ENCODE data around the gene RPS15.
"Not testable (repeated sequence)": the region's sequence is repeated elsewhere in the genome, so short reads cannot be mapped to it uniquely, and the experiment has no call there.

Gene RPS15

DNA sequence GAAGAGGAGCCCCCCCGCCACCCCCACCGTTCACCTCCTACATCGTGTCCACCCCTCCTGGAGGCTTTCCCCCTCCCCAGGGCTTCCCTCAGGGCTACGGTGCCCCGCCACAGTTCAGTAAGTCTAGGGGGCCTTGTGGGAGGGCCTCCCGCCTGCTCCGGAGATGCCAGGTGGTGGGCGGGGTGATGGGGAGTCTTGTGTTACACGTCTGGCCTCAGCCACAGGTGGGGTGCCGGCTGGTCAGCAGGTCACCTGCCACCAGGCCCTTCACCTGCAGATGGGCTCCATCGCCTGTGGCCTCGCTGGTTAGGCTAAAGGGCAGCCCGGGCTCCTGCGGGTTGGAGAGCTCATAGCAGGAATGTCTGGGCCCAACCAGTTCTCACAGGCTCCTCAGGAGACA lies 8.0 kb upstream of the RPS15 start:
- H3K4me1 ChIP-seq (ENCODE audit: control insufficient read depth, insufficient read depth, low read length): no peaks in the 10 kb centered on the region
- peaks cover 78% of the 10 kb centered on the region for H3K36me3 ChIP-seq (ENCODE audit: control insufficient read depth, insufficient read depth, low read length, severe bottlenecking)
- H3K9me3 ChIP-seq (ENCODE audit: control insufficient read depth, low read length): no peaks in the 10 kb centered on the region
- DNase-seq (ENCODE audit: low read depth): no peak
- H3K4me3 ChIP-seq (ENCODE audit: low read length): no peak overlapping the region
- no peak overlapping the region for H3K9ac ChIP-seq (ENCODE audit: low read length)
- H3K27me3 ChIP-seq (replicated peaks; ENCODE audit: control insufficient read depth, insufficient read depth, low read length): no peaks in the 10 kb centered on the region

DNA sequence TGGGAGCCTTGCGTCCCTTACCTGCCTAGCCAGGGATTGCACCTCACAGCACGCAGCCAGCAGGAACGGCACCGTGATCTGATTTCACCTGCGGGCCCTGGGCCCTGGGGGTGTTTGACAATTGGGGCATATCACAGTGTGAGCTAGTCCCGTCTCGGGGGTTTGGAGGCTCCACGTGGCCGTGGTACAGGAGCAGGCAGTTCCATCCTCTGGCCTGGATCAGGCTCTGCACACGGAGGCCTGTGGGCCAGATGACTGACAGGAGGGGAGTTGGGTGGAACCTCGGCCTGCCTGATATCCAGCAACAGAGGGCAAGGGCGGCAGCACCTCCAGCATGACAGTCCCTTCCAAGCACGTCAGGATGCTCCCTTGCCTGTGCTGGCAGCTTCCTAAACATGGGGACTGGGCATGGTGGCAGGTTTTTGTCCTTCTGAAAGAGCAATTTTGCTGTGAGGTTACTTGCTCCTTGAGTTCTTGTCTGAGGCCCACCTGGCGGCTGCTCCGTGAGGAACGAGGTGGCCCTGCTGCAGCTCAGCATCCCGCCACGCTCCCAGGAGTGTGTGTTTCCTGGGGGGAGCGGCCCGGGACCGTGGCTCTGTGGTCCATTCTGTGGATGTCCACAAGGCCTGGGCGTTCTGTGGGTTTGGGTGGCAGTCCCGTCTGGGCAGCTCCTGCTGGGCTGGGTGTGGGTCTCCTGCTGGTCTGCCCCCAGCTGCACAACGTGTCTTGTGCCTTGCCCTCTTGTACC lies 6.3 kb upstream of the RPS15 start:
- Histone ChIP-seq H3K9ac (ENCODE audit: low read length) (no peak overlapping the region), H3K36me3 (ENCODE audit: control insufficient read depth, insufficient read depth, low read length, severe bottlenecking) (peaks cover 67% of the 10 kb centered on the region), H3K9me3 (ENCODE audit: control insufficient read depth, low read length) (no peaks in the 10 kb centered on the region), H3K27me3 (replicated peaks; ENCODE audit: control insufficient read depth, insufficient read depth, low read length) (no peaks in the 10 kb centered on the region), H3K4me1 (ENCODE audit: control insufficient read depth, insufficient read depth, low read length) (no peaks in the 10 kb centered on the region), H3K4me3 (ENCODE audit: low read length) (no peak overlapping the region)
- DNase-seq (ENCODE audit: low read depth): no peak

DNA sequence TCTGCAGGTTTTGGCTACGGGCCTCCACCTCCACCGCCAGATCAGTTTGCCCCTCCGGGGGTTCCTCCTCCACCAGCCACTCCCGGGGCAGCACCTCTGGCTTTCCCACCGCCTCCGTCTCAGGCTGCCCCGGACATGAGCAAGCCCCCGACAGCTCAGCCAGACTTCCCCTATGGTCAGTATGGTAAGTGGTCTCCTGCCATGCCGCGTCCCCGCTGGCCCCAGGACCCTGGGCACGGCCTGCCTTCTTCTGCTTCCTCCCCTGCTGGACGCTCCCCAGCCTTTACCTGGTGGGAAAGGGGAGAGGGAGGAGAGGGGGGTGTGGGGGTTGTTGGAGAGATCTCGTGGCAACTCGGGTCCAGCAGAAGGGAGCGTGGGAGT lies 5.7 kb upstream of the RPS15 start:
- H3K9ac ChIP-seq (ENCODE audit: low read length): no peak overlapping the region
- H3K9me3 ChIP-seq (ENCODE audit: control insufficient read depth, low read length): no peaks in the 10 kb centered on the region
- DNase-seq (ENCODE audit: low read depth): no peak
- H3K4me3 ChIP-seq (ENCODE audit: low read length): no peak overlapping the region
- H3K27me3 ChIP-seq (replicated peaks; ENCODE audit: control insufficient read depth, insufficient read depth, low read length): no peaks in the 10 kb centered on the region
- H3K36me3 ChIP-seq (ENCODE audit: control insufficient read depth, insufficient read depth, low read length, severe bottlenecking): peaks cover 63% of the 10 kb centered on the region
- no peaks in the 10 kb centered on the region for H3K4me1 ChIP-seq (ENCODE audit: control insufficient read depth, insufficient read depth, low read length)

DNA sequence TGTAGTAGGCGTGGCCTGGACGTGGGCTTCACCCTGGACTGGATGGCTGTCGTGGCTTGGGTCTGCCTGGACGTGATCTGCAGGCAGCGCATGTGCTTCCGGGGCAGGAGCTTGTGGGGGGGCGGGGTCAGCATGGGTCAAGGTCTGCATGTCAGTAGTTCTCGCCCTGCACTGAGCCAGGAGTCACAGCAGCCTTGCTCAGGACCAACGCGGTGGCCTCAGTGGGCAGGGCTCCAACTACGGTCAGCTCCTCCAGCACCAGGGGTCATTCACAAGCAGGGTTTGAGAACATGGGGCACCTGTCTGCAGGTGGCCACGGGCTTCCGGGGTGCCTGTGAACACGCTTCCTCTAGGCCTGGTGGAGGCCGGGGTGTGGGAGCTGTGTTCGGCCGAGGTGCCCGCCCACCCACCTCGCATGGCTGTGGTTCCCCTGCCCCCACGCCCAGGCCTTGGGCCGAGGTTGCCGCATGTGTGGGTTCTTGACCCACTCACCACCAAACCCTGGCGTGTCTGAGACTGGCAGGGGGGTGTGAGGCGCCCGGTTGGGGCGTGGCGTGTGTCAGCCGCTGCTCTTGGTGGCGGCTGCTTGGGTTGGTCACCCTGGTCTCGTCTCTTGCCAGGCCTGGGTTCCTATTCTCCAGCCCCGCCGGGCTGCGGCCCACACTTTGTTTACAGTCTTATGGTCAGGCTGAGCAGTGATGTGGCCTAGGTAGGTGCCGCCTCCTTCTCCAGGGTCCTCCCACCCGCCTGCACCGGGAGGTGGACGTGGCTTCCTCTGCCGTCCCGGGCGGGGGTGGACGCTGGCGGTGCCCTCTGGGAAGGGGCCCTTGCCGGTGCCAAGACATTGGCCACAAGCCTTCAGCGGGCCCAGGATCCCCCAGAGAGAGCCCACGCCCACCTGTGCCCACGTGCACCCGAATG lies 4.8 kb upstream of the RPS15 start:
- H3K4me1 ChIP-seq (ENCODE audit: control insufficient read depth, insufficient read depth, low read length): no peaks in the 10 kb centered on the region
- H3K27me3 ChIP-seq (replicated peaks; ENCODE audit: control insufficient read depth, insufficient read depth, low read length): no peaks in the 10 kb centered on the region
- H3K36me3 ChIP-seq (ENCODE audit: control insufficient read depth, insufficient read depth, low read length, severe bottlenecking): peaks cover 56% of the 10 kb centered on the region
- no peak overlapping the region for H3K9ac ChIP-seq (ENCODE audit: low read length)
- H3K9me3 ChIP-seq (ENCODE audit: control insufficient read depth, low read length): no peaks in the 10 kb centered on the region
- no peak overlapping the region for H3K4me3 ChIP-seq (ENCODE audit: low read length)
- no peak for DNase-seq (ENCODE audit: low read depth)

DNA sequence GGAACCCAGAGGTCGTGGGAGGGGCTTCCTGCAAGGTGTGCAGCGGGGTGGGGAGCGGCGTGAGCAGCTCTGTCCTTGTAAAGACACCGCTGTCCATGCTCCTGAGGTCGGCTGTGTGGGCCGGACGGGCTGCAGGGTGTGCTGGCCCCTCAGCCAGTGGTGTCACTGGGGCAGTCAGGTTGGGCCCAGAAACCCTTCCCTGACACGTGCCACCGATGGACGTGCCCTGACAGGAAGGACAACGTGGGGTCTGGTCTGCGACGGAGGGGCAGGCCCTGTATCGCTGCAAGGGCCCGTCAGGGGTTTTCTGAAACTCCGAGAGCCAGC lies 4.2 kb upstream of the RPS15 start:
- Histone ChIP-seq H3K9ac (ENCODE audit: low read length) (no peak overlapping the region), H3K9me3 (ENCODE audit: control insufficient read depth, low read length) (no peaks in the 10 kb centered on the region), H3K4me1 (ENCODE audit: control insufficient read depth, insufficient read depth, low read length) (no peaks in the 10 kb centered on the region), H3K4me3 (ENCODE audit: low read length) (no peak overlapping the region), H3K36me3 (ENCODE audit: control insufficient read depth, insufficient read depth, low read length, severe bottlenecking) (peaks cover 50% of the 10 kb centered on the region), H3K27me3 (replicated peaks; ENCODE audit: control insufficient read depth, insufficient read depth, low read length) (no peaks in the 10 kb centered on the region)
- DNase-seq (ENCODE audit: low read depth): no peak

DNA sequence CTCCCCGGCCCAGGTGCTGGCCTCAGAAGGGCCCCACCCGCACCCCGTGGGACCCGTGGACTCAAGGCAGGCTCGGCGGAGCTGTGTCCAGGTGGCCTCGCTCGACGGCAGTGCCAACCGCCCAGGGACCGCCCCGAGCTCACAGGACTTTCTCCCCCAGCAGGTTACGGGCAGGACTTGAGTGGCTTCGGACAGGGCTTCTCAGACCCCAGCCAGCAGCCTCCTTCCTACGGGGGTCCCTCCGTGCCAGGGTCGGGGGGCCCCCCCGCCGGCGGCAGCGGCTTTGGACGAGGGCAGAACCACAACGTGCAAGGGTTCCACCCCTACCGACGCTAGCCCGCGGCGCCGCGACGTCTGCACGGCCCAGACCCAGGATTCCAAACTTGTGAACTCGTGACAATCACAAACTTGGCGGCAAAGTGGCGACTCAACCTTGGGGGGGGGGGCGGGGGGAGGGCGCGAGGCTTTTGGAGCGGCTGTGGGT lies 3.6 kb upstream of the RPS15 start:
- no peaks in the 10 kb centered on the region for H3K27me3 ChIP-seq (replicated peaks; ENCODE audit: control insufficient read depth, insufficient read depth, low read length)
- no peak for DNase-seq (ENCODE audit: low read depth)
- no peak overlapping the region for H3K4me3 ChIP-seq (ENCODE audit: low read length)
- no peaks in the 10 kb centered on the region for H3K9me3 ChIP-seq (ENCODE audit: control insufficient read depth, low read length)
- peaks cover 3% of the 10 kb centered on the region for H3K4me1 ChIP-seq (ENCODE audit: control insufficient read depth, insufficient read depth, low read length)
- H3K9ac ChIP-seq (ENCODE audit: low read length): no peak overlapping the region
- peaks cover 46% of the 10 kb centered on the region for H3K36me3 ChIP-seq (ENCODE audit: control insufficient read depth, insufficient read depth, low read length, severe bottlenecking)

DNA sequence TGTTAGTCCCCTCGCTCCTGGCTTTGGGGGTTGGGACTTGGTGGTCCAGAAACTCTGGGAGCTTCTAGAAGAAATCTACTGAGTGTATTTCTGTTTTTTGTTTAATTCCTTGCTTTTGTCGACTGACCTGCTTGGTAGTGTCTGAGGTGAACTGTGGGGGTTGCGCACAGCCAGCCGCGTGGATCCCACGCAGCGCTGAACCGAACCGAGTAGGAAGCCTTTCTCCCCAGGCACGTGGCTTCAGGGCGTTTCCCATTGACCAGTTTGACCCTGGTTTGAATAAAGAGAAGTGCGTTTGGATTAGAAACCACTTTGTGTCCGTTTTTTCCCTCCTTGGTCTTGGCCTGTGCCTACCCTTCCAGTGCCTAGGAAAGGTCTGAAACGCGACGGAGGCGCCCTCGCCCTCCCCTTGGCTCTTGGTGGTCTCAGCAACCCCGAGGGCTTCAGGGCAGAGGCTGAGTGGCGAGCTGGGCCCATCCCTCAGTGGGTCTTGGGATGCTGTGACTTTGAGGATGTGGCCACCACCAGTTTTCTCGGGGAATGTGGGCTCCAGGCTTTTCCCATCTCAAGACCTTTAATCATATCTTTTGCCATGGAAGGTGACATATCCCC lies 2.7 kb upstream of the RPS15 start:
- peaks cover 51% of the 10 kb centered on the region for H3K36me3 ChIP-seq (ENCODE audit: control insufficient read depth, insufficient read depth, low read length, severe bottlenecking)
- no peak for DNase-seq (ENCODE audit: low read depth)
- no peaks in the 10 kb centered on the region for H3K9me3 ChIP-seq (ENCODE audit: control insufficient read depth, low read length)
- H3K4me3 ChIP-seq (ENCODE audit: low read length): no peak overlapping the region
- H3K27me3 ChIP-seq (replicated peaks; ENCODE audit: control insufficient read depth, insufficient read depth, low read length): no peaks in the 10 kb centered on the region
- peaks cover 11% of the 10 kb centered on the region for H3K4me1 ChIP-seq (ENCODE audit: control insufficient read depth, insufficient read depth, low read length)
- no peak overlapping the region for H3K9ac ChIP-seq (ENCODE audit: low read length)

DNA sequence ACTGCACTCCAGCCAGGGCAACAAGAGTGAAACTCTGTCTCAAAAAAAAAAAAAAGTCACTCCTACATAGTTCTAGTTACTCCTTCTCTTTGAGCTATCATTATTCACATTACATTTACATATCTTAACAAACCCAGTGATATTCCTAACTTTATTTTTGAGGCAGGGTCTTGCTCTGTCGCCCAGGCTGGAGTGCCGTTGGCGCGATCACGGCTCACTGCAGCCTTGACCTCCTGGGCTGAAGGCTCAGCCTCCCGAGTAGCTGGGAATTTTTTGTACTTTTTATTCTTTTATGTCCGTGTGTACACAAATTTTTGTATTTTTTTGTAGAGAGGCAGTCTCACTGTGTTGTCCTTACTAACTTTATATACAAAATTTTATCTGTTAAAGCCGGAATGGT lies 587 bp upstream of the RPS15 start:
- Histone ChIP-seq H3K36me3 (ENCODE audit: control insufficient read depth, insufficient read depth, low read length, severe bottlenecking) (peaks cover 59% of the 10 kb centered on the region), H3K27me3 (replicated peaks; ENCODE audit: control insufficient read depth, insufficient read depth, low read length) (no peaks in the 10 kb centered on the region)
- DNase-seq (ENCODE audit: low read depth): no peak

DNA sequence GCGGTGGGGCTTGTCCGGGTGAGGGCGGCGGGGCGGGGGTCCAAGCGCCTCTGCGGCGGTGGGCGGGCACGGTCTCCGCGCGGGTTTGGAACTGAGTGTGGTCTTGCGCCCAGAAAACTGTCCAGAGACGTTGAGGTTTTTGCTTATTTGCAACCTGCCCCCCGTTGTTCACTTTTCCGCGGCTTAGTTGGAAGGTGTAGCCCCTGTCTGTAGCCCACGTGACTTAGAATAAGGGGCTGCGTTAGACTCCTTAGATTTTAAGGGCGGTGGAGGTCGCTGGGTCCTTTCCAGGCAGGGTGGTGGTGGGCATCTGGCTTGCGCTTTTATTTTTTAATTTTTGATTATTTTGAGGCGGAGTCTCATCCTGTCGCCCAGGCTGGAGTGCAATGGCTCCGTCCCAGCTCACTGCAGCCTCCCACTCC lies 748 bp downstream of the RPS15 start:
- peaks cover 52% of the 10 kb centered on the region for H3K36me3 ChIP-seq (ENCODE audit: control insufficient read depth, insufficient read depth, low read length, severe bottlenecking)
- H3K27me3 ChIP-seq (replicated peaks; ENCODE audit: control insufficient read depth, insufficient read depth, low read length): no peaks in the 10 kb centered on the region
- H3K4me1 ChIP-seq (ENCODE audit: control insufficient read depth, insufficient read depth, low read length): peaks cover 17% of the 10 kb centered on the region

More for the DNA sequence above, 587 bp upstream of the RPS15 start:
- Histone ChIP-seq H3K9me3 (ENCODE audit: control insufficient read depth, low read length) (no peaks in the 10 kb centered on the region), H3K4me1 (ENCODE audit: control insufficient read depth, insufficient read depth, low read length) (peaks cover 17% of the 10 kb centered on the region), H3K4me3 (ENCODE audit: low read length) (peak overlapping the region; percentile 88), H3K9ac (ENCODE audit: low read length) (peak overlapping the region; percentile 67)

DNA sequence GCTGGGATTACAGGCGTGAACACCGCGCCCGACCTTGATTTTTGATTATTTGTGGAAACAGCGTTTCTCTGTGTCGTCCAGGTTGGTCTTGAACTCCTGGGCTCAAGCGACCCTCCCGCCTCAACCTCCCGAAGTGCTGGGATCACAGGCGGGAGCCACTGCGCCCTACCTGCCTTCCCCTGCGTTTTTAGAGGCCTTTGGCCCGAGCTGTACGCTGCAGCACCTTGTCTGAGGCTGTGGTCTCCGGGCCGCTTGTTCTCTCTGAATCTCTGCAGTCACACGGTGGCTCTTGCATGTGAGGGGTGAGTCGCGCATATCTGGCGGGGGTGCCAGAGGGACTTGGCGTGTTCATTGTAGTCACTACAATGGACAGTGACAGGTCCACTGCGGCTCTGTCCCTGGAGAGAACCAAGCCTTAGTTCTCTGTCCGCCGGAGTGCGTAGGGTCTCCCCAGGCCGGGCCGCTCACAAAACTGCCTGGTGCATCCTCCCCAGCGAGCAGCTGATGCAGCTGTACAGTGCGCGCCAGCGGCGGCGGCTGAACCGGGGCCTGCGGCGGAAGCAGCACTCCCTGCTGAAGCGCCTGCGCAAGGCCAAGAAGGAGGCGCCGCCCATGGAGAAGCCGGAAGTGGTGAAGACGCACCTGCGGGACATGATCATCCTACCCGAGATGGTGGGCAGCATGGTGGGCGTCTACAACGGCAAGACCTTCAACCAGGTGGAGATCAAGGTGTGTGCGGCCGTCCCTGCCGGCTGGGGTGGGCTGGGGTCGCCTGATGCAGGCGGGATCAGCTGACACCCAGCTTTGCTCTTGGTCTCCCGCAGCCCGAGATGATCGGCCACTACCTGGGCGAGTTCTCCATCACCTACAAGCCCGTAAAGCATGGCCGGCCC lies 1.6 kb downstream of the RPS15 start:
- not testable (repeated sequence) for H3K27me3 ChIP-seq (replicated peaks; ENCODE audit: control insufficient read depth, insufficient read depth, low read length); H3K9me3 ChIP-seq (ENCODE audit: control insufficient read depth, low read length)
- peak overlapping the region; percentile 94 for H3K9ac ChIP-seq (ENCODE audit: low read length)
- peak overlapping the region; percentile 88 for H3K4me3 ChIP-seq (ENCODE audit: low read length)
- H3K36me3 ChIP-seq (ENCODE audit: control insufficient read depth, insufficient read depth, low read length, severe bottlenecking): peaks cover 44% of the 10 kb centered on the region
- DNase-seq (ENCODE audit: low read depth): peak; percentile 24
- H3K4me1 ChIP-seq (ENCODE audit: control insufficient read depth, insufficient read depth, low read length): peaks cover 17% of the 10 kb centered on the region

More for the DNA sequence above, 748 bp downstream of the RPS15 start:
- peak overlapping the region; percentile 94 for H3K9ac ChIP-seq (ENCODE audit: low read length)
- peak overlapping the region; percentile 88 for H3K4me3 ChIP-seq (ENCODE audit: low read length)
- DNase-seq (ENCODE audit: low read depth): no peak
- H3K9me3 ChIP-seq (ENCODE audit: control insufficient read depth, low read length): no peaks in the 10 kb centered on the region
